SJCRH30 (cell line): ENCODE results near the gene JARID2. TPM values are rescaled to one million over a fixed set of nuclear protein-coding genes. Genes with fewer than 3 reads are reported as not detected.

Source experiments
- DNase-seq, 2 experiments: peaks; one replicate each; pipeline ENCODE4 v3.0.0-alpha.2; 2015 to 2020
- H3K27ac ChIP-seq: fragments of 250-450 bp; sonication (Bioruptor Pico); 2 replicates; pipeline ENCODE4 v1.5.1; 2020; ENCODE audit warnings: mild to moderate bottlenecking, moderate library complexity
- H3K27me3 ChIP-seq: fragments of 250-450 bp; sonication (Bioruptor Pico); 2 replicates; pipeline ENCODE4 v1.5.1; 2020; ENCODE audit warnings: mild to moderate bottlenecking, moderate library complexity
- H3K36me3 ChIP-seq: fragments of 250-450 bp; sonication (Bioruptor Pico); 2 replicates; pipeline ENCODE4 v1.5.1; 2020; ENCODE audit warnings: mild to moderate bottlenecking, moderate library complexity
- H3K4me1 ChIP-seq: fragments of 250-450 bp; sonication (Bioruptor Pico); 2 replicates; pipeline ENCODE4 v1.5.1; 2020; ENCODE audit warnings: mild to moderate bottlenecking, moderate library complexity
- H3K4me3 ChIP-seq: fragments of 250-450 bp; sonication (Bioruptor Pico); 2 replicates; pipeline ENCODE4 v1.5.1; 2020; ENCODE audit warnings: mild to moderate bottlenecking, moderate library complexity
- H3K9me3 ChIP-seq: fragments of 250-450 bp; sonication (Bioruptor Pico); replicated peaks from 2 replicates; pipeline ENCODE4 v1.5.1; 2020; ENCODE audit warnings: mild to moderate bottlenecking, moderate library complexity
- total RNA-seq: library from RNA; depleted of rRNA; stranded (reverse); fragments of >200 nt; shearing (Covaris generic); gene quantifications from 2 replicates; pipeline ENCODE4 v1.2.3, GENCODE V29; 2014

The JARID2 gene
- total RNA-seq, 1 experiment from 2014 or later = 18.5 TPM

GRCh38 chr6:15518878-15519277 is 273.0 kb downstream of the JARID2 start:
- no peak for DNase-seq
- Histone ChIP-seq H3K4me3 (no peak overlapping the region), H3K27me3 (no peaks in the 10 kb centered on the region), H3K4me1 (no peaks in the 10 kb centered on the region), H3K9me3 (no peaks in the 10 kb centered on the region), H3K27ac (no peak overlapping the region), H3K36me3 (peaks cover 5% of the 10 kb centered on the region; the same call in 1 of the 2 replicates)

DNA sequence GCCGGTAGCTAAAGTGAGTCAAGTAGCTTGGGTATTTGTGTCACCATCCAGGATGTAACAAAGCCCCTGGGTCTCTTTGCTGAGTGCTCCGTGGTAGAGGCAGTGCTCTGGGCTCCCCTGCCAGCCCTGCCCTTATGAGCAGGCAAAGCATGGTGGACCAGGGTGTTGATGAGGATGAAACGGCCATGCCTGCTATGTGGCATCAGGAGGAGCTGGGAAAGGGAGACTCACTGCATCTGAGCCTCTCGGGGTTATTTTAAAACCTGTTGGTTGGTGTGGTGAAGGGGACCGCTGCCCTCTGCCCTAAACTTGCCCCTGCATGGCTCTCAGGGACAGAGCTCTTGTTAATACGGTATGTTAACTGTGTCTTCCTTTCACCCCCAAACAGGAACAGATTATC is 273.8 kb downstream of the JARID2 start:
- DNase-seq = no peak
- H3K36me3 ChIP-seq = peaks cover 5% of the 10 kb centered on the region; the same call in 1 of the 2 replicates
- H3K9me3 ChIP-seq = no peaks in the 10 kb centered on the region
- H3K4me1 ChIP-seq = no peaks in the 10 kb centered on the region
- no peaks in the 10 kb centered on the region for H3K27me3 ChIP-seq
- no peak overlapping the region for H3K27ac ChIP-seq
- no peak overlapping the region for H3K4me3 ChIP-seq

GRCh38 chr6:15520626-15521203 is 274.8 kb downstream of the JARID2 start:
- no peak for DNase-seq
- no peak overlapping the region for H3K27ac ChIP-seq

GRCh38 chr6:15521582-15521981 is 275.7 kb downstream of the JARID2 start:
- H3K4me3 ChIP-seq = no peak overlapping the region
- H3K36me3 ChIP-seq = peaks cover 5% of the 10 kb centered on the region; the same call in 1 of the 2 replicates
- no peaks in the 10 kb centered on the region for H3K4me1 ChIP-seq
- no peak overlapping the region for H3K27ac ChIP-seq
- H3K9me3 ChIP-seq = no peaks in the 10 kb centered on the region
- no peaks in the 10 kb centered on the region for H3K27me3 ChIP-seq
- no peak for DNase-seq

More at GRCh38 chr6:15520626-15521203, 274.8 kb downstream of the JARID2 start:
- H3K4me3 ChIP-seq = no peak overlapping the region
- peaks cover 5% of the 10 kb centered on the region; the same call in 1 of the 2 replicates for H3K36me3 ChIP-seq
- no peaks in the 10 kb centered on the region for H3K27me3 ChIP-seq
- no peaks in the 10 kb centered on the region for H3K9me3 ChIP-seq
- H3K4me1 ChIP-seq = no peaks in the 10 kb centered on the region

GRCh38 chr6:15522026-15522425 is 276.2 kb downstream of the JARID2 start:
- Histone ChIP-seq H3K4me1 (no peaks in the 10 kb centered on the region), H3K36me3 (peaks cover 5% of the 10 kb centered on the region; the same call in 1 of the 2 replicates), H3K27me3 (no peaks in the 10 kb centered on the region), H3K4me3 (no peak overlapping the region), H3K9me3 (no peaks in the 10 kb centered on the region), H3K27ac (no peak overlapping the region)
- no peak for DNase-seq

GRCh38 chr6:15522427-15522826 is 276.6 kb downstream of the JARID2 start:
- no peak overlapping the region for H3K27ac ChIP-seq
- DNase-seq = no peak
- no peak overlapping the region for H3K4me3 ChIP-seq
- no peaks in the 10 kb centered on the region for H3K4me1 ChIP-seq
- no peaks in the 10 kb centered on the region for H3K27me3 ChIP-seq
- H3K36me3 ChIP-seq = peaks cover 5% of the 10 kb centered on the region; the same call in 1 of the 2 replicates
- no peaks in the 10 kb centered on the region for H3K9me3 ChIP-seq

GRCh38 chr6:15522856-15523529 is 277.1 kb downstream of the JARID2 start:
- no peak for DNase-seq
- peaks cover 5% of the 10 kb centered on the region; the same call in 1 of the 2 replicates for H3K36me3 ChIP-seq

GRCh38 chr6:15523679-15524630 is 278.1 kb downstream of the JARID2 start:
- H3K9me3 ChIP-seq = no peaks in the 10 kb centered on the region
- no peak overlapping the region for H3K27ac ChIP-seq
- H3K4me3 ChIP-seq = no peak overlapping the region
- no peaks in the 10 kb centered on the region for H3K27me3 ChIP-seq
- no peaks in the 10 kb centered on the region for H3K4me1 ChIP-seq
- peaks cover 5% of the 10 kb centered on the region; the same call in 1 of the 2 replicates for H3K36me3 ChIP-seq
- no peak for DNase-seq

More at GRCh38 chr6:15522856-15523529, 277.1 kb downstream of the JARID2 start:
- H3K9me3 ChIP-seq = no peaks in the 10 kb centered on the region
- H3K4me1 ChIP-seq = no peaks in the 10 kb centered on the region
- H3K27ac ChIP-seq = no peak overlapping the region
- H3K27me3 ChIP-seq = no peaks in the 10 kb centered on the region
- no peak overlapping the region for H3K4me3 ChIP-seq

GRCh38 chr6:15524861-15525401 is 279.1 kb downstream of the JARID2 start:
- Histone ChIP-seq H3K27ac (no peak overlapping the region), H3K9me3 (no peaks in the 10 kb centered on the region), H3K36me3 (peaks cover 4% of the 10 kb centered on the region; the same call in 1 of the 2 replicates), H3K4me1 (no peaks in the 10 kb centered on the region), H3K4me3 (no peak overlapping the region), H3K27me3 (no peaks in the 10 kb centered on the region)
- DNase-seq = no peak

- H3K9me3 ChIP-seq = no peaks in the 10 kb centered on the region
Observed at GRCh38 chr6:15526212-15526701, 280.4 kb downstream of the JARID2 start.

DNA sequence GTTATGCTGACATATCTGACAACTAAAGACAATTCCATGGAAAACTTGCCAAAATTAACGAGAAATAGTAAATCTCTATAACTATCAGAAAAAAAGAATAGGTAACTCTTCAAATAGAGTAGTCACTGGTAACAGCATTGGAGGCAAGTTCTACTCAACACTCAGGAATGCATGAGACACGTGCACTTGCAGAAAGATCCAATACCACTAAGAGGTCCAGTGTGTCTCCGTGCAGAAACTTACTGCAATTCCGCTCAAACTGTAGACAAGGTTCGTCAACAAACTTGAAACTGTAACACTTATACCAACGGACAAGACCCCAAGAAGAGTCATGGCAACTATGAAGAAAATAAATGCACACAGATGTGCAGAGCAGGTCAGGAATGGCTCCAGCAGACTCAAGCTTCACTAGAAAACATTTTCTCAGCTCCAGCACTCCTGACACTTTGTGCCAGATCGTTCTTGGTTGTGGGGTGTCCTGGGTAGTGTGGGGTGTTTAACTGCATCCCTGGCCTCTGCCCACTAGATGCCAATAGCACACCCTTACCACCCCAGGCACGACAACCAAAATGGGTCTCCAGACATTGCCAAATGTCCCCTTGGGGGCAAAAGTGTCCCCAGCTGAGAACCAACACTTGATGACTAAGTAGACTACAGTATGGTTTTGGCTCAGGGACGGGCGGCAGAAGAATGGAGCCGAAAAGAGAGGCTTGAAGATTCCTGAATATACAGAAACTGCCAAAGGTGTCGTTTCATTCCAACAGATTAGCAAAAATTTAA is 282.2 kb downstream of the JARID2 start:
- DNase-seq = no peak
- no peaks in the 10 kb centered on the region; the same call in 1 of the 2 replicates for H3K36me3 ChIP-seq
- no peaks in the 10 kb centered on the region for H3K9me3 ChIP-seq
- no peaks in the 10 kb centered on the region for H3K27me3 ChIP-seq
- no peaks in the 10 kb centered on the region for H3K4me1 ChIP-seq
- no peak overlapping the region for H3K27ac ChIP-seq
- no peak overlapping the region for H3K4me3 ChIP-seq

More at GRCh38 chr6:15526212-15526701, 280.4 kb downstream of the JARID2 start:
- H3K4me3 ChIP-seq = no peak overlapping the region
- H3K36me3 ChIP-seq = no peaks in the 10 kb centered on the region; the same call in 1 of the 2 replicates
- H3K4me1 ChIP-seq = no peaks in the 10 kb centered on the region
- DNase-seq = no peak
- no peak overlapping the region for H3K27ac ChIP-seq
- H3K27me3 ChIP-seq = no peaks in the 10 kb centered on the region

GRCh38 chr6:15528870-15529269 is 283.0 kb downstream of the JARID2 start:
- Histone ChIP-seq H3K27ac (no peak overlapping the region), H3K27me3 (no peaks in the 10 kb centered on the region), H3K4me3 (no peak overlapping the region), H3K4me1 (no peaks in the 10 kb centered on the region), H3K9me3 (no peaks in the 10 kb centered on the region), H3K36me3 (no peaks in the 10 kb centered on the region; the same call in 1 of the 2 replicates)
- no peak for DNase-seq

DNA sequence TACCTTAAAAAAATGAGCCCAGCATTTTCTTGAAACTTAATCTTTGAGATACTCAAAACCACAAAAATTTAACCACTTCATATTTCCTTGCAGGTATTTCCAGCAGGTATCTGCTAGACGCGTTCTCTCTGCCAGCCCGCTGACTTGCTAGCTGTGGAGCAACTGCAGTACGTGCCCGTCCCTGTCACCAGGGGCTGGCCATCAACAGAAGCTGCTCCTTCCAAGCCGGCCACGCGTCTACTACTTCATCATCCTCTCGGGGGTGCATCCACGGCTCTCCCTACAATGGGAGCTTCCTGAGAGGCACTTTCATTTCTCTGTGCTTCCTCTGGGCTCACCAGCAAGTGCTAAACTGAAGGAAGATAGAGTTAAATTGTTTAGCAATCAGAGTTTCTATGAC is 284.5 kb downstream of the JARID2 start:
- no peak overlapping the region for H3K27ac ChIP-seq
- H3K9me3 ChIP-seq = no peaks in the 10 kb centered on the region
- no peaks in the 10 kb centered on the region for H3K27me3 ChIP-seq
- H3K36me3 ChIP-seq = no peaks in the 10 kb centered on the region; the same call in 1 of the 2 replicates
- DNase-seq = no peak
- H3K4me3 ChIP-seq = no peak overlapping the region
- no peaks in the 10 kb centered on the region for H3K4me1 ChIP-seq

DNA sequence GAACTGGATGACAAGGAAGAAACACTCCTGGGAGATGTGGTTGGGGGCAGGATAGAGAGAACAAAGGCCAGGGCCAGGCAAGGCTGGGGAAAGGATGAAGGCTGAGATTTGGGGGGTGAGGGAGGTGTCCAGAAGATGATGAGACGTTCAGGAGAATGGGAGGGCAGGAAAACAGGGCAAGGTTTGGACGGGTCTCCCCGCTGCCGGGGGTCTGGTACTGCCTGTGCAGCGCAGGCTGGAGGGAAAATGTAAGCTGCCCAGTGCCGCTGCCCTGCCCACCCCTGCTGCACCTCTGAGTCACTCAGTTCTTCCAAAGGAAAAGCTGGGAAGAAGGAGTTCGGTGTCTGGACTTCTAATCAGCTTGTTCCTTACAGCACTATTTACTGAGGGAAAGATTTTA is 286.1 kb downstream of the JARID2 start:
- no peak overlapping the region for H3K4me3 ChIP-seq
- no peaks in the 10 kb centered on the region for H3K36me3 ChIP-seq
- no peaks in the 10 kb centered on the region for H3K9me3 ChIP-seq
- no peak overlapping the region for H3K27ac ChIP-seq
- H3K27me3 ChIP-seq = no peaks in the 10 kb centered on the region
- no peaks in the 10 kb centered on the region for H3K4me1 ChIP-seq
- no peak for DNase-seq
